ENCODE data around the gene MEGF8.

The MEGF8 gene

GRCh38 chr19:42306646-42307045 lies 18.8 kb upstream of the MEGF8 start:
- no peak for TF ChIP-seq ZFX (IDR thresholded peaks at IDR 0.05; ENCODE audit: borderline replicate concordance)
- TF ChIP-seq CTCF (IDR thresholded peaks at IDR 0.05), result no peak
- H3K27ac ChIP-seq, result no peak overlapping the region

GRCh38 chr19:42309686-42310085 lies 15.7 kb upstream of the MEGF8 start:
- TF ChIP-seq ZFX (IDR thresholded peaks at IDR 0.05; ENCODE audit: borderline replicate concordance) (no peak), CTCF (IDR thresholded peaks at IDR 0.05) (no peak)
- no peak overlapping the region for H3K27ac ChIP-seq

- TF ChIP-seq ZFX (IDR thresholded peaks at IDR 0.05; ENCODE audit: borderline replicate concordance) (no peak), CTCF (IDR thresholded peaks at IDR 0.05) (peak; percentile 28)
- H3K27ac ChIP-seq, result no peak overlapping the region
Measured at GRCh38 chr19:42311657-42312056, 13.8 kb upstream of the MEGF8 start.

GRCh38 chr19:42312370-42312769 lies 13.1 kb upstream of the MEGF8 start:
- TF ChIP-seq ZFX (IDR thresholded peaks at IDR 0.05; ENCODE audit: borderline replicate concordance) (no peak), CTCF (IDR thresholded peaks at IDR 0.05) (no peak)
- no peak overlapping the region for H3K27ac ChIP-seq

GRCh38 chr19:42313096-42313839 lies 12.2 kb upstream of the MEGF8 start, which contains the start of gene TMEM145:
Gene TMEM145, plus strand, starts transcription at chr19:42313309. Its CDS starts 68 bp downstream, at chr19:42313377.
- TF ChIP-seq CTCF (IDR thresholded peaks at IDR 0.05) (peak; percentile 49; the same call in 1 of the 2 replicates), ZFX (IDR thresholded peaks at IDR 0.05; ENCODE audit: borderline replicate concordance) (no peak)
- H3K27ac ChIP-seq, result peak within 1 kb of the TSS; percentile 67

- TF ChIP-seq ZFX (IDR thresholded peaks at IDR 0.05; ENCODE audit: borderline replicate concordance) (no peak), CTCF (IDR thresholded peaks at IDR 0.05) (no peak)
- H3K27ac ChIP-seq, result peak overlapping the region; percentile 67
Measured at GRCh38 chr19:42313840-42314755, 11.3 kb upstream of the MEGF8 start.

All from 22Rv1 (cell line).